Heart left ventricle (tissue), 13 donors: ENCODE measurements around the gene CADM3.

ENCODE experiments used
- CTCF ChIP-seq, 12 donors: fragments of 200-600 bp; sonication (generic) in 4 of 12; IDR thresholded peaks; one replicate each; pipeline versions ENCODE4 v1.5.0 to v1.8.0; 2018 to 2022; ENCODE audit warnings: antibody characterized with exemption in 12 of 12, mild to moderate bottlenecking in 5 of 12
- POLR2A ChIP-seq, 2 donors: fragments of 450-650 bp; IDR thresholded peaks; one replicate each; pipeline ENCODE4 v1.6.1; 2017; ENCODE audit warnings: antibody characterized with exemption in 2 of 2, mild to moderate bottlenecking in 2 of 2, moderate library complexity in 2 of 2
- donor health status: ischemic (EF 13 %, LVEDD 7.1; RV severe dilation, severe dysfunction).
- donor health status: DM: no; HTN: yes; CAD: no.
- donor health status: DM: no; HTN: no; CAD: no.
- donor health status: ischemic (EF 25% LVEDD 6.9; RV normal size, moderate dysfunction).
- donor health status: ischemic (EF 25% LVEDD 5.7; RV mildly dilated, moderate dysfunction).
- donor health status: ischemic (EF 35%, LVEDD 5.7; RV mildly dilated, moderate dysfunction).
- donor health status: nonischemic (EF 11% LVEDD 7.7; RV severe dilation, severe dysfunction).
- donor health status: DM: yes; HTN: yes; CAD: no.
- donor health status: PGD.
- donor health status: ischemic (EF 29% LVEDD 5.4; RV normal size, mild dysfunction).
- donor health status: nonischemic (EF 23%, LVEDD 6.1; RV moderate dilation, normal function).

- no peak for TF ChIP-seq POLR2A (IDR thresholded peaks at IDR 0.05)
- TF ChIP-seq CTCF (IDR thresholded peaks at IDR 0.05): no peak
Observed at GRCh38 chr1:159161719-159162026, 9.7 kb upstream of the CADM3 start.
